ENCODE results near the gene EEF2KMT.
"Not testable (repeated sequence)": the region's sequence is repeated elsewhere in the genome, so short reads cannot be mapped to it uniquely, and the experiment has no call there.

The EEF2KMT gene, protein sequence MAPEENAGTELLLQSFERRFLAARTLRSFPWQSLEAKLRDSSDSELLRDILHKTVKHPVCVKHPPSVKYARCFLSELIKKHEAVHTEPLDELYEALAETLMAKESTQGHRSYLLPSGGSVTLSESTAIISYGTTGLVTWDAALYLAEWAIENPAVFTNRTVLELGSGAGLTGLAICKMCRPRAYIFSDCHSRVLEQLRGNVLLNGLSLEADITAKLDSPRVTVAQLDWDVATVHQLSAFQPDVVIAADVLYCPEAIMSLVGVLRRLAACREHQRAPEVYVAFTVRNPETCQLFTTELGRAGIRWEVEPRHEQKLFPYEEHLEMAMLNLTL

DNA sequence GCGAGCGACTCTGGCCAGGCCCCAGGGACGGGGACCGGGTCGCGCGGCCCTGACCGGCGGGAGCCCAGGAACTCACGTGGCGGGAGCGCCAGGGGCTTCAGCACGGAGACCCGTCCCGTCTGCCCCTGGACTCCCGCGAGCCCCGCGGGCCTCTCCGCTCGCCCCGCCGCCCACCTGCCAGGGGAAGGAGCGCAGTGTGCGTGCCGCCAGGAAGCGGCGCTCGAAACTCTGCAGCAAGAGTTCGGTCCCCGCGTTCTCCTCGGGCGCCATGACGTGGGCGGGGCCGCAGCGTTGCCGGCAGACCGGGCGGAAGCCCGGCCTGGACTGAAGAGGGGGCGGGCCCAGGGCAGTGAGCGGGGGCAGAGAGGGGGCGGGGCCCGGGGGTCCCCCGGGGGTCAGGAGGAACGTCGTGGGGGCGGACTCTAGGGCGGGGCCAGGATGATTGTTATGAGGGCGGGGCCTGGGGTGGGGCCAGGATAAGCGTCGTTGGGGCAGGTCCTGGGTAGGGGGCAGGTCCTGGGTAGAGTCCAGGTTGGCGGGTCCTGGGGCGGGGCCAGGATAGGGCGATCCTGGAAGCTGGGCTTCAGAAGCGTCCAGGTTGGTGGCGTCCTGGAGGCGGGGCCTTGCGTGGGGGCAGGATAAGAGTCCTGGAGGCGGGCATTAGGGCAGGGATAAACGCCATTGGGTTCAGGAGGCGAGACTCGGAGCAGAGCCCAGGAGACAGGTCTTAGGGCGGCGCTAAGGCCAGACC, at the start of gene EEF2KMT:
TSS of gene EEF2KMT (minus strand) at position 326 of the 751 bp plus-strand sequence. CDS start at position 270, 56 bp downstream.
- H3K4me3 ChIP-seq (ENCODE audit: low read depth, low read length) = peak within 1 kb of the TSS; percentile 71

DNA sequence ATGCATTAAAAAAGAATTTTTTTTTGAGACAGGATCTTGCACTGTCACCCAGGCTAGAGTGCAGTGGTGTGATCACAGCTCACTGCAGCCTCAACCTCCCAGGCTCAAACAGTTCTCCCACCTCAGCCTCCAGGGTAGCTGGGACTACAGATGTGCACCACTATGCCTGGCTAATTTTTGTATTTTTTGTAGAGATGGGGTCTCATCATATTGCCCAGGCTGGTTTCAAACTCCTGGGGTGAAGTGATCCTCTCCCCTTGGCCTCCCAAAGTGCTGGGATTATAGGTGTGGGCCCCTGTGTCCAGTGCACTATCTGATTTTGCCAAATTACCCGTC, 47.0 kb upstream of the EEF2KMT start:
- not testable (repeated sequence) for H3K4me3 ChIP-seq (ENCODE audit: low read depth, low read length)

DNA sequence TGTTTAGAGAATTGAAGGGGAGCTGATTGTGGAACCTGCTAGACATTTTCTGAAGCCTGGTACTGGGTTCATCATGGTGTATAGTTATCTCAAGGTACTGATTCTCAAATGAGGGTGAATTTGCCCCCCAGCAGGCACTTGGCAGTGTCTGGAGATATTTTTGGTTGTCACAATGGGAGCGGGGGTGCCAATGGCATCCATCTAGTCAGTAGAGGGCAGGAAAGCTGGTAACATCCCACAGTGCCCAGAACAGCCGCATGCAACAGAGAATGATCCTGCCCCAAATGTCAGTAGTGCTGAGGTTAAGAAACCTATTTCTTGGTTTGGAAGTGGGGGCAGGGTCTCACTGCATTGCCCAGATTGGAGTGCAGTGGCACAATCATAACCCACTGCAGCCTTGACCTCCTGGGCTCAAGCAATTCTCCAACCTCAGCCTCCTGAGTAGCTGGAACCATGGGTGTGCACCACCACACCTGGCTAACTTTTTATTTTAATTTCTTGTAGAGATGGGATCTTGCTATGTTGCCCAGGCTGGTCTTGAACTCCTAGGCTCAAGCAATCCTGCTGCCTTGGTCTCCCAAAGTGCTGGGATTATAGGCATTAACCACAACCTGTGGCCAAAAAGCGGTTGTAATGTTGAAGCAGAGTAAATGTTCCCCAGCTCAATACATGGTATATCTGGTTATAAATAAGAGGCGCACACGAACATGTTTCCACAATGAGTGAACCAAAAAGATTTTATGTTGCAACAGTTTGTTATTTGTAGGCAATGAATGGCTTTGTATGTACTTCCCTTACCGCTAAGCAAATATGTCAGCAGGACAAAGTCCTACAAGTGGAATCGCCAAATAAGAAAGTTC, 46.4 kb upstream of the EEF2KMT start:
- TF ChIP-seq, protein P1, sequence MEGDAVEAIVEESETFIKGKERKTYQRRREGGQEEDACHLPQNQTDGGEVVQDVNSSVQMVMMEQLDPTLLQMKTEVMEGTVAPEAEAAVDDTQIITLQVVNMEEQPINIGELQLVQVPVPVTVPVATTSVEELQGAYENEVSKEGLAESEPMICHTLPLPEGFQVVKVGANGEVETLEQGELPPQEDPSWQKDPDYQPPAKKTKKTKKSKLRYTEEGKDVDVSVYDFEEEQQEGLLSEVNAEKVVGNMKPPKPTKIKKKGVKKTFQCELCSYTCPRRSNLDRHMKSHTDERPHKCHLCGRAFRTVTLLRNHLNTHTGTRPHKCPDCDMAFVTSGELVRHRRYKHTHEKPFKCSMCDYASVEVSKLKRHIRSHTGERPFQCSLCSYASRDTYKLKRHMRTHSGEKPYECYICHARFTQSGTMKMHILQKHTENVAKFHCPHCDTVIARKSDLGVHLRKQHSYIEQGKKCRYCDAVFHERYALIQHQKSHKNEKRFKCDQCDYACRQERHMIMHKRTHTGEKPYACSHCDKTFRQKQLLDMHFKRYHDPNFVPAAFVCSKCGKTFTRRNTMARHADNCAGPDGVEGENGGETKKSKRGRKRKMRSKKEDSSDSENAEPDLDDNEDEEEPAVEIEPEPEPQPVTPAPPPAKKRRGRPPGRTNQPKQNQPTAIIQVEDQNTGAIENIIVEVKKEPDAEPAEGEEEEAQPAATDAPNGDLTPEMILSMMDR (IDR thresholded peaks at IDR 0.05; ENCODE audit: low read depth, low read length) = no peak
- no peak overlapping the region for H3K4me3 ChIP-seq (ENCODE audit: low read depth, low read length)

DNA sequence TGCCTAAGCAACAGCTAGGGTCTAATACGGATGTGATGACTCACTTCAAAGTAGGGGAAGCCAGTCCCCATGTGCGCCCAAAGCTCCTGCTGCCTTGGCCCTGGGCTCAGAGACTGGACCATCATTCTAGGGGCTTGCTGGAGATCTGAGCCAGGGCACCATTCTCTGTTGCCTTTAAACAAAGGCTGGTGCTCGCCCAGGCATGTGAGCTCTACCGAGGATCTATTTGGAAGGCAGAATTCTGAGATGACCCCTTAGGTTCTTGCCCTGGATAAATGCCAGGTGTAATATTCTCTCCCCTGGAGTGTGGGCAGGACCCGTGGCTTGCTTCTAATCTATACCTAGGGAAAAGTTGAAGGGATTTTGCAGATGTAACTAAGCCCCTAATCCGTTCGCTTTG, 42.6 kb upstream of the EEF2KMT start:
- not testable (repeated sequence) for H3K4me3 ChIP-seq (ENCODE audit: low read depth, low read length)

DNA sequence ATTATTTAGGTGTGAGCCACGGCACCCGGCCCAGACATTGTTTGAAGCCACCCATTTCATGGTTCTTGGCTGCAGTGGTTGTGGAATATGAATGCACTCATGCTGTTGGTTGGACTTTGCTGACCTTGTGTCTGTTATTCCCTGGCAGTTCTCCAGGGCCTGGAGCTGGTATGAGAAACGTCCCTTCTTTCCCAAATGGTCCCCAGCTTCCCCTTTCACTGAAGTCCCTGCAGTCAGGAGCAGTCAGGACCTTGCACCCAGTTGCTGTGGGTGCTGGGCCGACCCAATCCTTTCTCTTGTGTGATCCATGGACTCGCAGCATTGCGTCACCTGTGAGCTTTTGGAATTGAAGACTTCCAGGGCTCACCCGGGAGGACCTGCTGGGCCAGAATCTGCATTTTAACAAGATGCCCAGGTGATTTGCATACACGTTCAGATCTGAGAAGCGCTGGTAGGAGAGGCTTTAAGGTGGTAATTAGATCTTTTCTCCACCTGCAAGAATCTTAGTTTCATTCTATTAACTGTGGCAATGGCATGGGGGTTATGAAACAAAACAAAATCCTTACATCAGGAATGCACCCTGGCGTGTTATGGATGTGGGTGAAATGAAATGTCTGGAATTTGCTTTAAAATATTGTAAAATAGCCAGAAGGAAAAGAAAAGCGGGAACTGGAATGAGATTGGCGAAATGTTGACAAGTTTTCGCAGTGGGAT, 37.3 kb upstream of the EEF2KMT start:
- H3K4me3 ChIP-seq (ENCODE audit: low read depth, low read length) = not testable (repeated sequence)

DNA sequence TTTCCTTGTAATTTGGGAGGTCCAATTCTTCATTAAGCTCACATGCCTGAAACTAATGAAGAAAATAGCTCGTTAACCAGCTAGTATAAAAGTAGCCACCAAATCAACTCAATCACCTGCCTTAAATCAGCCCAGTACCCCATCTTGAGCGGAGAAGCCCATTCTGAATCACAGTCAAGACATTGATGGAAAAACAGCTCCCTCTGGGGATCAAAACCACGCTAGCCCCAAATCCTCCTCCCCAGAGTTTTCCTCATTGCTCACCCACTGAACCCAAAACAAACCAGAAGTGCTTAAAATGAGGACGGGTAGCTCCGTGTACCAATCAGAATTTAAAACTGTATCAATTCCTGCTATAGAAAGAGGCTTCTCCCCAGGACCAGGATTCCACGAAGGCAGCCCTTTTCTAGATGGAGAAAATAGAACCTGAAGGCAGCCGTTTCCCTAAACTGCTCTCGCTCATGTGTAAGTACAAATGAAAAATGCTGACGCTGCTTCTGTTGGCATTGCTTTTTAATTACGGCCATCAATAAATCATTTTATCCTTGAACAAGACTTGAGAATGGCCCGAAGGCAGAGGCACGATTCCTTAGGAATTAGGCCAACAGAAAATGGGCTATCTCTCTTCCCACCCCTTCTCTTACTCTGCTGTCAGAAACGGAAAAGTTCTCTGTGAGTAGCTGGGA, 35.5 kb upstream of the EEF2KMT start:
- not testable (repeated sequence) for H3K4me3 ChIP-seq (ENCODE audit: low read depth, low read length)

DNA sequence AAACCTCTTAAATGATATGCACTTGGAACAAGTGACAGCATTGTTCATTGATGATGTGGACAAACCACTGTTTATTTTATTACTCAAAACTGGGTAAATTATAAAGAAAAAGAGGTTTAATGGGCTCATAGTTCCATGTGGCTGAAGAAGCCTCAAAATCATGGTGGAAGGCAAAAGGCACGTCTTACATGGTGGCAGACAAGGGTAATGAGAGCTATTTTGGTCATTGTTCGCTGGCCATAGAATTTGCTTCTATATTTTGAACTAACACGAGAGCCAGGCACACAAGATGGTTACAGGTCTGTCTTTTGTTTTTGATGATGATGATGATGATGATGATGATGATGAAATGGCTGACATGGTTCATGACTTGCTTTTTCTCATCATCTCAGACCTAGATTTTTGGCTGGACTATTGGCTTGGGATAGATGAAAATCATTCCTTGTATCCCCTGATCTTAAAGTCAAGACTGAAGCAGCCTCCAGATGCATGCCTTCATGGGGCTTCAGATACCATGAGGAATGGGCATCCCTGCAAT, 33.9 kb upstream of the EEF2KMT start:
- H3K4me3 ChIP-seq (ENCODE audit: low read depth, low read length) = not testable (repeated sequence)

DNA sequence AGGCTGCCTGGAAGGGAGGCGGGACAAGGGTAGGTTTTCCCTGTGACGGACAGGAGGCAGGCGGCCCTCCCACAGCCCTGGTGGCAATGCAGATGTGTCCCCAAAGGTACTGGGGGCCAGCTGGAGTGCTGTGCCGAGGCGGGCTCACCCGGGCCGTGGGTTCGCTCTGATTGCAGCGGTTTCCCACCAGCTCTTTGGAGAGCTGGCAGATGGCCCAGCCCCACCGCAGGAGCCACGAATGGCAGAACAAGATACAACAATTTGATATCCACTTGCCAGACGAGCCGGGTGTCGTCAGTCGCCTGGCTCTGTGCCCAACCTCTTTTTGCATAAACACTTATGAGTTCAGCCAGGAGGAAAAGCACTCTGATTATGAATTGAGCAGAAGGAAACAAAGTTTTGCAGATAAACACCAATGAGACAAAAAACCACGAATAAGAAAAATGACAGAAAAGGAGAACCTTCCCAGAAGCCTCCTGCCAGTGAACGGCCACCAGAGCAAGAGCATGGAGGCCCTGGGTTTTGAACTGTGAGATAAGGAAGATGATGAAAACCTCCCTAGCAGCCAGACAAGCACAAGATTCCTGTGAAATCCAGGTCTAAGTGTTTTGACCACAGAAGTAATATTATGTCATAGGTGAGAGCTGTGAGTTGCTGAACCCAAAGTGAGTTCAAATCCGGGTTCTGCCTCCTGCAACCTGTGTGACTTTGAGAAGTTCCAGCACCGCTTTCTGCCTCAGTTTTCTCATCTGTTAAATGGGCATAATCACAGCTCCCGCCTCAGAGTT, 19.9 kb upstream of the EEF2KMT start:
- not testable (repeated sequence) for H3K4me3 ChIP-seq (ENCODE audit: low read depth, low read length)

DNA sequence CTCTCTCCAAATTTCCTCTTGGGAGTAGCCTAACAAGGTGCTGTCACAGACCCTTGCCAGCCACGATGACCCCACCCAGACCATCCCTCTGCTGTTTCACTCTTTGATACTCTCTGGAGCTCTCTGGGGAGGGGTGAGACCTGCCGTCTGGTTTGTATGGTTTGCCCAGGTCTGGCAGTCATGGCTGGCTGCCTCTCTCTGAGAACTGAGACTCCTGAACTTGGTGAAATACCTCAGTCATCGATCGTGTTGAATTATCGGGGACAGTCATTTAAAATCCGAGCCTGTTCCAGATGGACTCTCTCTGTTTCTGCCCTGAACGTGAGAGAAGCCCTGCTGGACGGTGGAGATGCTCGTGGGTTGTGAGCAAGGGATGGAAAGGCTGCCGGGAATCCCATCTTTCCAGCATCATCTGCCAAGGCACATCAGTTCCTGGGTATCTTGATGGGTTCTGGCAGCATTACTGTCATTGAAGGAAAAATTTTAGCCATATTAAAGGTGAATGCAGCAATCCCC, 19.2 kb upstream of the EEF2KMT start:
- H3K4me3 ChIP-seq (ENCODE audit: low read depth, low read length) = not testable (repeated sequence)

DNA sequence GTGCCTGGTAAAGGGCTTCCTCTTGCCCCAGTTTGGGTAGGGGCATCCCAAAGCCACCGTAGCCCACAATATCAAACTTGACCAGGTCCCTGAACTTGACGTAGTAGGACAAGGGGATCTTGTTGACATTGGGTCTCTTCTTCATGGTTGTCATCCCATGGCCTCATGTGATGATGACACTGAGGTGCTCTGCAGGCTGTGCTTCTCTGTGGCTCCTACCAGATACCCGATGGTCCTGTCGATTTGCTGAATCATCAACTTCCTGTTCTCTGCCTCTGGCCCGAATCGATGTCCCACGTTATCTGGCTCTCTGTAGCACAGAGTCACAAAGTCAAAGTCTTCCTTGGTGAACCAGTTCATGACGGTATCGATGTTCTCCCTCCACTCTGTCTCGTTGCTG, 13.3 kb upstream of the EEF2KMT start:
- H3K4me3 ChIP-seq (ENCODE audit: low read depth, low read length) = not testable (repeated sequence)

DNA sequence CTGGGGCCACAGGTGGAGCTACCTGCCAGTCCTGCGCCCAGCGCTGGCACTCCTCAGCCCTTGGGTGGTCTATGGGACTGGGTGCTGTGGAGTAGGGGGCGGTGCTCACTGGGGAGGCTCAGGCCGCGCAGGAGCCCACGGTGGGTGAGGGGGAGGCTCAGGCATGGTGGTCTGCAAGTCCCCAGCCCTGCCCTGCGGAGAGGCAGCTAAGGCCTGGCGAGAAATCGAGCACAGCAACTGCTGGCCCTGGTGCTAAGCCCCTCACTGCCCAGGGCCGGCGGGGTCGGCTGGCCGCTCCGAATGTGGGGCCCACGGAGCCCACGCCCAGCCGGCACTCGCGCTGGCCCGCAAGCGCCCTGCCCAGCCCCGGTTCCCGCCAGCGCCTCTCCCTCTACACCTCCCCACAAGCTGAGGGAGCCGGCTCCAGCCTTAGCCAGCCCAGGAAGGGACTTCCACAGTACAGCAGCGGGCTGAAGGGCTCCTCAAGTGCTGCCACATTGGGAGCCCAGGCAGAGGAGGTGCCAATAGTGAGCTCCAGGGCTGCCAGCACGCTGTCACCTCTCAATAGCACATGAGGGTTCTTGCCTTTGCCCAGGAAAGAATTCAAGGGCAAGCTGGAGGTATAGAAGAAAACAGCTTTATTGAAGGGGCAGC, 11.0 kb upstream of the EEF2KMT start:
- H3K4me3 ChIP-seq (ENCODE audit: low read depth, low read length) = no peak overlapping the region
- TF ChIP-seq, protein P1 (IDR thresholded peaks at IDR 0.05; ENCODE audit: low read depth, low read length) = no peak

DNA sequence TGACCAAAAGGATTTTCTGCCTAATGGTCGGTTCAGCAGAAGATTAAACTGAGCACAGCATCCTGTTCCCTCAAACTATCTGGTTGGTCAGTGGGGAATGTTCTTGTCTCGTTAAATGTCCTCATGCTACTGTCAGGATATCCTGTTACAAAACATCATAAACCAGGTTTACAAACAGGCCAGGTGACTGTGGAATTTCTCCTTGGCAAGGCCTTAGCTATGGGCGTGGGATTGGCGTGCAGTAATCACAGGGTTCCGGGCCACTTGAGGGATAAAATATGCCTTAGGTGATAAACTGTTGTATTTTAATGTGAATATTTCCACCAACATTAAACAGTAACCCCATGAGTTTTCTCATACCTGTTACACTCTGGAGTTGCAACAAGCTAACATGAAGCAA, 7.4 kb upstream of the EEF2KMT start:
- not testable (repeated sequence) for H3K4me3 ChIP-seq (ENCODE audit: low read depth, low read length)

DNA sequence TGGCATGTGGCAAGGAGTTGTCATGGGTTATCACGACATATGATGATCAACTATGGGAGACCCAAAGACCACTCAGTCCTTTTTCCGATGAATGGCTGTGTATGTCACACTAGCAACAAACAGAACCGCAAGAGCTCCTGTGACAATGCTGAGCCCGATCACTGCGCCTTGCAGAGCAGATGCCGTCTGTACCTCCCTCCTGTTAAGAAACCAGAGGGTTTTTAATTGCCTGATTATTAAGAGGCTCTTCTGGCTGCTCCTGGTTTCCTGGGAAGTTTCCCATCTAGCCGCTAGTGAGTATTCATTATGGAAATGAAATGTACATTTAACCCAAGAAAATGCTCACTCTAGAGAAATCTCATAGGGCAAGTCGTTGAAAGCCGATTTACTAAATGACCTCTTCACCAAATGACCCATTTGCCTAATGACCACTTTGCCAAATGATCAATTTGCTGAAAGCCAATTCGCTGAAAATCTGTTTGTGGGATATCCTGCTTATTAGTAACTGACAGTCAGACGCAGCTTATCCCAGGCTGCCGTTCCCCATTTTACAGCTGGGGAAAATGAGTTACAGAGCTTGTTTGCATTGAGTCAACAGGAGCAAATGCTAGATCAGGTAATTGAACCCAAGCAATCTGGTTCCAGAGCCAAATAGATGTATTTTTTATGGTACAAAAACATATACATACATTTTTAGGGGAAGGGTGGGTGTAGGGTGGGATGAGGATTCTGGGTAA, 5.9 kb upstream of the EEF2KMT start:
- H3K4me3 ChIP-seq (ENCODE audit: low read depth, low read length) = not testable (repeated sequence)

DNA sequence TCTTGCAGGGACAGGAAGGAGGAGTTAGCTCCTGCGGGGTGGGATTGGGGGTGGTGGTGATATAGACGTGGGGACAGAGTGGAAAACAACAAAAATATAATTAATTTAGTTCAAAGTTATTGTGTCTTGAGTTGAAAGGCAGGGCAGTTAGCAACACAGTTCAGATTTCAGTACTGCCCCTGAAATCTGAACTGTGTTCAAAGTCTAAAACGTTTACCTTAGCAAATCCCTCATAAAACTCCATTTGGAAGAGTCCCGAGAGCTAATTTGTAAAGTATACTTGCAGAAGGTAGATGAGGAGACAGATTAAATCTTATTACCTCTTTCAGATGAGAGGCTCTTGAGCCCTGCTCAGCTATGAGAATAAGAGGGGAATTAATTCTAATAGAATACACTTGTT, 1.6 kb upstream of the EEF2KMT start:
- not testable (repeated sequence) for H3K4me3 ChIP-seq (ENCODE audit: low read depth, low read length)

Measured in WI38 (cell line).